Ectodermal cell (in vitro differentiated cells): ENCODE data around the gene AP2A2.

Source experiments
- H3K27ac ChIP-seq: 2 replicates; pipeline ENCODE4 v1.7.0; 2013; ENCODE audit warnings: mild to moderate bottlenecking, low read depth, low read length; ENCODE audit not compliant: insufficient read depth, poor library complexity, severe bottlenecking
- H3K27me3 ChIP-seq: 2 replicates; pipeline ENCODE4 v1.7.0; 2013; ENCODE audit warnings: mild to moderate bottlenecking, low read length; ENCODE audit not compliant: insufficient read depth, control insufficient read depth, poor library complexity, severe bottlenecking
- H3K36me3 ChIP-seq: one replicate; pipeline ENCODE4 v1.7.0; 2013; ENCODE audit warnings: low read length; ENCODE audit not compliant: control insufficient read depth, insufficient read depth
- H3K4me1 ChIP-seq: one replicate; pipeline ENCODE4 v1.7.0; 2013; ENCODE audit warnings: low read length; ENCODE audit not compliant: control insufficient read depth, insufficient read depth
- H3K4me3 ChIP-seq: 2 replicates; pipeline ENCODE4 v1.7.0; 2013; ENCODE audit warnings: low read depth, low read length, control low read depth; ENCODE audit not compliant: insufficient read depth
- H3K9me3 ChIP-seq: 2 replicates; pipeline ENCODE4 v1.7.0; 2013; ENCODE audit warnings: mild to moderate bottlenecking, low read length, moderate library complexity; ENCODE audit not compliant: control insufficient read depth
- WGBS, 2 experiments: methylation state at CpG; one replicate each; pipeline ENCODE4 v1.1.7; 2013; ENCODE audit warnings: missing lambda C conversion rate in 2 of 2; 5-methylcytosine and 5-hydroxymethylcytosine counted together

AP2A2 gene

DNA sequence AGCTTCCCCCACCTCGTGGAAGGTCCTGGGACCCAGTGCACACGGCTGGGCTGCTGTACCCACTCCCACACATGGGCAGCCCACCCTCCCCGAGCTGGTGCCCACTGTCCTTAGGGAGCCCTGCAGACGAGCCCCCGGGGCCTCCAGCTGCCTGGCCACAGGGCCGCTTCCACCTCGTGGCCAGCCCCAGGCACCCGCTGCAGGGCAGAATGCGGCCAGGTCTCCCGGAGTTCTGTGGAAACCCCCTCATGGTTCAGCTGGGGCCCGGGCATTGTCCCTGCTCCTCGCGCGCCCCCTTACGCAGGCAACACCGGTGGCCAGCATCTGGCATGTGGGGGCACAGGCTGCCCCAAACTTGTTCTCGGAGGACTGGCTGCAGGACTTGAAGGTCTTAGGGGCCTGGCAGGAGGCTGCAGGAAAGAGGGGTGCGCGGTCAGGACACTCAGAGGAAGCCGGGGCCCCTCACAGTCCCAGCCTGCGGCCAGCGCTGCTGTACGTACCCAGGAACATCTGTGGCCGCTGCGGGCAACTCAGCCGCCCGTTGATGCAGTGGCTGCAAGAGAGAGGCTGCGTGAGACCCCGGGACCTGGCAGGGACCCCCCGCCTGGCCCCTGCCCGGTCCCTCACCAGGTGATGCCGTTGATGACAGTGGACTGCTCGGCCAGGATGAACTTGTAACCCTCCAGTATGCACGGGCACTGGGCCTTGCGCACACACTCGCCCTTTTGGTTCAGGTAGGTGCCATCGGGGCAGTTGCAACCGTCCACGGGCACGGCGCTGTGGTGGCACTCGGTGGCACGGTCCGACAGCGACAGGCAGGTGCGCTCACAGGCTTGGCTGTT lies 101.2 kb downstream of the AP2A2 start:
- Histone ChIP-seq H3K36me3 (no peaks in the 10 kb centered on the region), H3K9me3 (no peaks in the 10 kb centered on the region), H3K4me3 (no peak overlapping the region), H3K27ac (no peak overlapping the region), H3K27me3 (no peaks in the 10 kb centered on the region), H3K4me1 (no peaks in the 10 kb centered on the region)
- 95% methylated on average over 46 of the region's 46 CpGs for WGBS, 2 experiments

DNA sequence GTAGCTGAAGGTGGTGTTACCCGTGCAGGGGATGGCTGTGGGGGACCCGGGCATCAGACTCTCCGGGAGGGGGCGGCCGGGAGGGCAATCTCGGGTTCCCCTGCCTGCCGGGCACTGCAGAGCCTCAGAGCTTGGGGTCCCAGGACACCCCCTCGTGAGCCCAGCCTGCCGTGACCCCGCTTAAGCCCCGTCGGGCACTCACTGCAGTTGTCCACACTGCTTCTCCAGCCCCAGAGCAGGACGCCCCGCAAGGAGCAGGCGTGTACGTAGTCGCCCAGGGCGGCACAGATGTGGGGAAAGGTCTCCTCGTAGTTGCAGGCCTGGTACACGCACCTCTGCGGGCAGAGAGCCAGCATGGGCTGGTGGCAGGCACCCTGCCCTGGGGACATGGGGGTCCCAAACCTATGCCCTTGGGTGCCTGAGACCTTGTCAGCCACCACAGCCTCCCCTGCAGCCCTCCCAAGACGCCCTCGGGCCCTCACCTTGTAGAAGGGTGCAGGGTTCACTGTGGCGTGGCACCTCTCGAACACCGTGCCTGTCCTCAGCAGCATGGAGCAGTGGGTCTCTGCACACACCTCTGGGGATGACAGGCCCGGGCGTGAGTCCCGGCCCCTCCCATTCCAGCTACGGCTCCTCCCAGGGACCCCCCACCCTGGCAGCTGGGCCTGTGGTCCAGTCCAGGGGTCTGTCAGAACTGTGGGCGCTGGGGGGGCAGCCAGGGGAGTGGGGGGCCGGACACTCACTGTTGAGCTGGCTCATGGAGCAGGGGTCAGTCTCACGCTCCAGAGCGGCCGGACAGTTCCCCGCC lies 102.0 kb downstream of the AP2A2 start:
- no peaks in the 10 kb centered on the region for H3K4me1 ChIP-seq
- no peaks in the 10 kb centered on the region for H3K27me3 ChIP-seq
- H3K9me3 ChIP-seq: no peaks in the 10 kb centered on the region
- no peak overlapping the region for H3K27ac ChIP-seq
- no peak overlapping the region for H3K4me3 ChIP-seq
- WGBS, 2 experiments: 92 to 93% methylated on average over 36 of the region's 36 CpGs
- no peaks in the 10 kb centered on the region for H3K36me3 ChIP-seq

DNA sequence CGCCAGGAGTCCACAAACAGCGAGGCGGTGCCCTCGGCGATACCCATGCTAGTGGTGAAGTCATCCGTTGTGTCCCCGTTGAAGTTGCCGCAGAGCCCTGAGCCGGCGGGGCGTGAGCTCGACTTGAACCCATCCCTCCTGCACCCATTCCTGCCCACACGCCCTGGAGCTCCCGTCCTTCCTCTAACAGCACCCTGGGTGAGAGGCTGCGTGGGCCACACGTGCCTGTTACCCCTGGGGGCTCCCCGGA lies 102.5 kb downstream of the AP2A2 start:
- H3K36me3 ChIP-seq: no peaks in the 10 kb centered on the region
- H3K27ac ChIP-seq: no peak overlapping the region
- no peaks in the 10 kb centered on the region for H3K9me3 ChIP-seq
- 94 to 95% methylated on average over 17 of the region's 17 CpGs for WGBS, 2 experiments
- H3K4me1 ChIP-seq: no peaks in the 10 kb centered on the region
- H3K27me3 ChIP-seq: no peaks in the 10 kb centered on the region
- H3K4me3 ChIP-seq: no peak overlapping the region

DNA sequence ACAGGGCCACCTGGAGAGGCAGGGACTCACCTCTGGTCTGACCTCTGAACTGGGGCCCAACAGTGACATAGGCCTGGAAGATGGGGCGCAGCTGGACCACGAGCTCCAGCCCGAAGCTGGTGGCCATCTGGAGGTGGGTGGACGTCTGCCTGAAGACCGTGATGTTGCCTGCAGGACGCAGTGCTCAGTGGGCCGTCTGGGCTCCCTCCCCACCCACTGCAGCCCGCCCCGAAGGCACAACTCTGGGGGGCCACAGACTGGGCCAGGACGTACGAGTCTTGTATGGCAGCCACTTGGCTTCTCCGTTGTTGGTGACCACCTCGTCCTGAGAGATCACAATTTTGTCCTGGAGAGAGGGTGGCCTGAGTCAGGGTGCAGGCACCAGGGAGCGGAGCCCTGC lies 102.9 kb downstream of the AP2A2 start:
- H3K27ac ChIP-seq: no peak overlapping the region
- H3K4me3 ChIP-seq: no peak overlapping the region
- H3K36me3 ChIP-seq: no peaks in the 10 kb centered on the region
- no peaks in the 10 kb centered on the region for H3K9me3 ChIP-seq
- H3K4me1 ChIP-seq: no peaks in the 10 kb centered on the region
- 94% methylated on average over 14 of the region's 14 CpGs for WGBS, 2 experiments
- no peaks in the 10 kb centered on the region for H3K27me3 ChIP-seq

DNA sequence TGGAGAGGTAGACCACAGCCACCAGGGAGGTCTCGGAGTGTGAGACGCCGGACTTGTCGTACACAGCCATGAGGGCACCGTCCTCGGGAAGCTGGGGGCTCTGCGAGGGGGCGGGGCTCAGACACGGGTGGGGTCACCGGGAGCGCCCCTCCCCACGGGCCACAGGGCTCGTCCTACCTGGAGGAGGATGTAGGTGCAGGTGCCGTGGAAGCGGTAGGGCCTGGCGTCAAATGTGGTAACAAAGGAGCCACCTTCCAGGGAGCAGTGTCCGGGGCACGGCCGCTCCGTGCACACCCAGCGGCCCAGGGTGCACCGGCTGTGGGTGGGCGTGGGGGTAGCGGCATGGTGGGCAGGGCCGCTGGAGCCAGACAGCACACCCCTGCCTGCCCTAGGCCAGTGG lies 103.4 kb downstream of the AP2A2 start:
- 93% methylated on average over 25 of the region's 25 CpGs for WGBS, 2 experiments

DNA sequence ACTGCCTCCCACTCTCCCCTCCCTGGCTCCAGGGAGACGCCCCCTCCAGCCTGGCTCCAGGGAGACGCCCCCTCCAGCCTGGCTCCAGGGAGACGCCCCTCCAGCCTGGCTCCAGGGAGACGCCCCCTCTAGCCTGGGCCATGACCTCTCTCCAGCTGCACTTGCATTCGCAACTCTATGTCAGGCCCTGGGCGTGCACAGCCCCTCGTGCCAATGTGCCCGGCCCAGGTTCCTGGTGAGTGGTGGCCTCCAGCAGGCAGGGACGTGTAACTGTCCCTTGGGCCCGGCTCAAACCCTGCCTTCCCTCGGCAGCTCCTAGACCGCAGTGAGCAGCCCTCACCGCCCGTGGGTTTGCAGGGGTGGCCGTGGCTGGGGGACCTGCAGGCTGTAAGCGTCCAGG lies 104.0 kb downstream of the AP2A2 start:
- Histone ChIP-seq H3K4me3 (no peak overlapping the region), H3K9me3 (no peaks in the 10 kb centered on the region), H3K4me1 (peaks cover 6% of the 10 kb centered on the region), H3K27me3 (no peaks in the 10 kb centered on the region), H3K36me3 (no peaks in the 10 kb centered on the region), H3K27ac (no peak overlapping the region)
- WGBS, 2 experiments: 82 to 84% methylated on average over 16 of the region's 16 CpGs

More for the DNA sequence above, 103.4 kb downstream of the AP2A2 start:
- Histone ChIP-seq H3K9me3 (no peaks in the 10 kb centered on the region), H3K36me3 (no peaks in the 10 kb centered on the region), H3K4me1 (no peaks in the 10 kb centered on the region), H3K27me3 (no peaks in the 10 kb centered on the region), H3K27ac (no peak overlapping the region), H3K4me3 (no peak overlapping the region)

DNA sequence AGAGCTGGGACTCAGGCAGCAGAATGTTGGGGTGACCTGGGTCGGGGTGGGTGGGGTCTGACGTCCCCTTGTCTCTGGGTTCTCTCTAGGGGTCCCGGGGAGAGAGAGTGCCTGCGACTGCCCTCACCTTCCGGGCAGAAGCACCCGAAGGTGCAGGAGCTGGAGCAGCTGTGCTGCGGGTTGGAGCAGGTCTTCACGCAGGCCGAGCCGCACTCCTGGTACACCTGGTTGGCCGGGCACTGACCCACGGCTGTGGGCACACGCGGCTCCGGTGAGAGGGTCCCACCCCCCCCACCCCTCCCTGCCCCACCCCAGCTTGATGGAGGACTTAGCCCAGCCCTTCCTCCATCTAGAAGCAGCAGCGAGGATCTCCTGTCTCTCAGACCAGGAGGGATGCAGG lies 104.4 kb downstream of the AP2A2 start:
- no peaks in the 10 kb centered on the region for H3K36me3 ChIP-seq
- no peak overlapping the region for H3K4me3 ChIP-seq
- no peaks in the 10 kb centered on the region for H3K9me3 ChIP-seq
- H3K4me1 ChIP-seq: peaks cover 7% of the 10 kb centered on the region
- no peak overlapping the region for H3K27ac ChIP-seq
- no peaks in the 10 kb centered on the region for H3K27me3 ChIP-seq
- WGBS, 2 experiments: 94 to 95% methylated on average over 16 of the region's 16 CpGs

DNA sequence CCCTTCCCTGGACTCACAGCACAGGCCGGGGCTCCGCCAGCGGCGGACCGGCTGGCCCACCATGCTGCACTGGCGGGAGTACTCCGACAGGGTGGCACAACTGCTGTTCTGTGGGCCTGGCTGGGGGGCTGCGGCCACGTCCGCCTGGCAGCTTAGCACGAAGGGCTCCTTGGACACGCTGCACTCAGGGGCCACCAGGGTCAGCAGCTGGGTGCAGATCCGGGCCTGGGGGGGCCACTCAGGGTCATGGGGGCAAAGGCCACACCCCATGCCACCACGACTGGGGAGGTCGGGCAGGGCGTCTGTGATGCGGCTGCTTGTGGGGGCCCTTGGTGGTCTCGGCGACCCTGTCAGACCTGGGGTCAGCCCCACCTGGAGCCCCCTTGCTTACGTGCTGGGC lies 104.9 kb downstream of the AP2A2 start:
- 90 to 91% methylated on average over 20 of the region's 20 CpGs for WGBS, 2 experiments
- no peaks in the 10 kb centered on the region for H3K9me3 ChIP-seq
- no peak overlapping the region for H3K4me3 ChIP-seq
- peaks cover 7% of the 10 kb centered on the region for H3K4me1 ChIP-seq
- no peaks in the 10 kb centered on the region for H3K36me3 ChIP-seq
- H3K27me3 ChIP-seq: no peaks in the 10 kb centered on the region
- no peak overlapping the region for H3K27ac ChIP-seq

DNA sequence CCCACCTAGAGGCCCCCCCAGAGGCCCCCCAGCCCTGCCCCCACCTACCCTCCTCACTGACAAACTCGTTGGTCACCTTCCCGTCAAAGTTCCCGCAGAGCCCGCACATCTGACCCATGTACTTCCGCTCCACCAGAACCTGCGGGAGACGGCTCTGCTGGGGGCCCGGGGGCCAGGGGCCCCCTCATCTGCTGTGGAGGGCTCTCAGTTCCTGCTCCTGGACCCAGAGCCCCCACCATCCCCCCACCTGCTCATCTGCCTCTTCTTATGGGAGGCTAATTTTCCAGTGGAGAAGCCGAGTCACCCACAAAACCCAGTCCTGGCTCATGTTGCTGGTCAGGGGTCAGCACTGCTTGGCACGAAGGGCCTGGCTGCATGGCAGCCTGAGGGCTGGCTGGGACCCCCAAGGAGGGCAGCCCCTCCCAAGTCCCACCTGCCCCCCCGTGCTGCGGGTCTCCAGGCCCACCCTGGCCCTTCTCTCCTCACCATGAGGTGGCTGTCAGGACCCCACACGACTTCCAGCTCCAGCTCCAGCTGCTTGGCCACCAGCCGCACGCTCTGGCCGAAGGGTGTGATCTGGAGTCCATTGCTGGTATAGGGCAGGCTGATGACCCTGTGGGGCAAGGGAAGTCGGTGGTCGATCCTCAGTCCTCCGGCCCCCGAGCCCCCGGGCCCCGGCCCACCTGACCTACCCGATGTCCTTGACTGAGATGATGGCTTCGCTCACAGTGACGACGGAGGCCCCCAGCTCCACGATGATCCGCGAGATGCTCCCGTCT lies 105.6 kb downstream of the AP2A2 start:
- Histone ChIP-seq H3K4me3 (no peak overlapping the region), H3K27ac (no peak overlapping the region), H3K9me3 (no peaks in the 10 kb centered on the region), H3K27me3 (no peaks in the 10 kb centered on the region), H3K36me3 (no peaks in the 10 kb centered on the region), H3K4me1 (peaks cover 7% of the 10 kb centered on the region)
- WGBS, 2 experiments: 94 to 95% methylated on average over 30 of the region's 30 CpGs

DNA sequence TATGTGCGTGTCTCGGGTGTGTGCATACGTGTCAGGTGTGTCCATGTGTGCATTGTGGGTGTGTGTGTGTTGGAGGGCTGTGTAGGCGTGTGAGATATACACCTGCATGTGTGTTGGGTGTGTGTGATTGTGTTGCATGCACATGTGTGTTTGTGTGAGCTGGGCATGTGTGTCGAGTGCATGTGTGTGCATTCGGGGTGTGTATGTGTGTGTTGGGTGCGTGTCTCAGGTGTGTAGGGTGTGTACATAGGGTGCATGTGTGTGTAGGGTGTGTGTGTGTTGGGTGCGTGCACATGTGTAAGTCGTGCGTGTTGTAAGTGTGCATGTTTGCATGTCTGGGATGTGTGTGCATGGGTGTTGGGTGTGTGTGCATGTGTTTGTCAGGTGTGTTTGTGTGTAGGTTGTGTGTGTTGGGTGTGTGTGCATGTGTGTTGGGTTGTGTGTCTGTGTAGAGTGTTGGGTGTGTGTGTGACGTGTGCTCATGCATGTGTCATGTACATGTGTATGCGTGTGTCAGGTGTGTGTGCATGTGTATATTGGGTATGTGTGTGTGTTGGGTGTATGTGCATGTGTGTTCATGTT lies 106.7 kb downstream of the AP2A2 start:
- Histone ChIP-seq H3K4me3 (no peak overlapping the region), H3K27ac (no peak overlapping the region), H3K36me3 (no peaks in the 10 kb centered on the region), H3K27me3 (no peaks in the 10 kb centered on the region), H3K4me1 (peaks cover 7% of the 10 kb centered on the region), H3K9me3 (no peaks in the 10 kb centered on the region)
- WGBS, 2 experiments: 90 to 91% methylated on average over 12 of the region's 12 CpGs
